Left hindlimb (tissue), 1 donor: ENCODE data around the gene HAPLN3.

Experiments
- DNase-seq: peaks from one replicate; pipeline ENCODE4 v3.0.0-alpha.2; 2018

The HAPLN3 gene

DNA sequence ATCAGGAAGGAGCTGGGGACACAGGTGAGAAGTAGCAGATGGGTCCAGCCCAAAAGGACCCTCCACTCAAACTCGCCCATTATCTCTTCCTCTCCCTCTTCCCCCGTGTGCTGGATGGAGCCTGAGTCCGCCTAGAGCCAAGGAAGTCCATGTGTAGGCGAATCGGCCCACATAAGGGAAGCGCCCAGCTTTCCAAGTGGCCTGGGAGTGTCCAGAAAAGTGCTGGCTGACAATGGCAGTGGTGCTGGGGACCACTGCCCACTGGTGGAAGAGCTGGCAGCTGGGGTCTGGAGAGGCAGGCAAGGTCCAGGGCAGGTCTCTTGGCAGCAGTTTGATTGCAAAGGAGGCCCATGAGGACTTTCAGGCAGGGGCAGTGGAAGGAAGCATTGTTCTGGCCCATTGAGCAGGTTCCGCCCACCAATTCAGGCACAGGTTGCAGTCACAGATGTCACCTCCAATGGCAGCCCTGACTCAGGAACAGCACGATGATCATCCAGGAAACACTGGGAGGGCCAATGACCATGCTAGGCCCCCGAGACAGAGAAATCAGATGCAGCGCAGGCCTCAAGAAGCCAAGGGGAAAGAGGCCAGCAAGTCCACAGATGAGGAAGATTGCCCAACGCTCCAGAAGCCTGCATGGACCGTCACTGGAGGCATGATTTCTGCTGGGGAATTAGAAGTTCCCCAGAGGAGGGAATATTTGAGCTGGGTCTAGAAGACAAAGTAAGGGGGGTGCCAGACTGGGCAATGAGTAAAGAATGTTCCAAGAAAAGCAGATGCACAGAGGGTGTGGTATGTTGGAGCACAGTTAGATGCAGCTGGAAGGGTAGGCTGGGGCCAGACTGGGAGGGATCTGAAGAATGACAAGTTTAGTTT lies 14.8 kb upstream of the HAPLN3 start:
- DNase-seq, result no peak

- DNase-seq, result no peak
Measured at GRCh38 chr15:88908697-88909621, 13.6 kb upstream of the HAPLN3 start.

DNA sequence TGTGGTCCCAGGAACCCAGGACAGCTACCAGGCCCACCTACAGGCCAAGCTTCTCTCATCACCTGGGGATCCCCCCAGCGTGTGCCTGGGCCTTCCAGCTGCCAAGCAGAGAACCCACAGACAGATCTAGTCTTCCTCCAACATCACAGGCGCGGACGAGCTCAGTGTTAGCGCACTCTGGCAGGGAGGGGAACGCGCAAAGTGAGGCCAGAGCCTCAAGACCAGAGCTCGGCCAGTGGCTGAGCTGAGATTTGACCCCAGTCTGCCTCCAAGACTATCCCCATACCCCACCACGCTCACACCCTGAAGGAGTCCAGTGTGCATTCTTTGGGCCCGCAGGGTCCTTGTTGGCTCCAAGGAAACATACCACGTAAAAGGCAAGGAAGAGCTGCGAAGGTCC lies 12.8 kb upstream of the HAPLN3 start:
- no peak for DNase-seq

DNA sequence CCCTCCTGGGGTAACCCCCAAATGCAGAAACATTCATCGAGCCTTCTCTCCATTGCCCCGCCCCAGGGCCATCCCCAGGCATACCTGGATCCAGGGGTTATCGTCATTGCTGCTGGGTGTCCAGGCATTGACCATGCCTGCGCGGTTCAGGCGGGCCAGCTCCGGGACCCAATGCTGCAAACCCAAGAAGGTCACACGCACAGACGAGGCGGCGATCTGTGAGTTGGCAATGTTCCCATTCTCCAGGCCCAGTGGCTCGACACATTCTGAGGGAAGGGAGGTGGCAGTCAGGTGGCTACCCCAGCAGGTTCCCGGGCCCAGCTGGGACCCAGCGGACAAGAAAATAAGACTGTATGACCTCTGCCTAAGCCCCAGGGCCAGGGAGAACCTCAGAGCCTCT lies 11.8 kb upstream of the HAPLN3 start:
- no peak for DNase-seq

DNA sequence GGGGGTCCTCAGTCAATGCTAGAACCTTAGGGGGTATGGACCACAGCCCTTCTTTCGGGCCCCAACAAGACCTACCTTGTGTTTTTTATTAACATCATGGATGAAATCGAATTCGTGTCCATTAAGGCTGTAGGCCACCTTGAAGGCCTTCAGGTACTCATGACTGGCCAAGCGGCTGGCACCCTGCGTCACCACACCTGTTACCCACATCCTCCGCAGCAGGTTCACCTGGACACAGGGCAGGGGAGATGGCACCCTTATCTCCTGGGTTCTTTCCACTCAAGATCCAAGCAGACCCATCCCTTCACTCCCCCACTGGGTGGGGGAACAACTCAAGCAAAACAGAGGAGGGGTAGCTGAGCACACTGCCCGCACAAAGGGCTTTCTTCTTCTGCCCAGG lies 11.2 kb upstream of the HAPLN3 start:
- no peak for DNase-seq

GRCh38 chr15:88906130-88906529 lies 10.8 kb upstream of the HAPLN3 start:
- DNase-seq, result no peak

DNA sequence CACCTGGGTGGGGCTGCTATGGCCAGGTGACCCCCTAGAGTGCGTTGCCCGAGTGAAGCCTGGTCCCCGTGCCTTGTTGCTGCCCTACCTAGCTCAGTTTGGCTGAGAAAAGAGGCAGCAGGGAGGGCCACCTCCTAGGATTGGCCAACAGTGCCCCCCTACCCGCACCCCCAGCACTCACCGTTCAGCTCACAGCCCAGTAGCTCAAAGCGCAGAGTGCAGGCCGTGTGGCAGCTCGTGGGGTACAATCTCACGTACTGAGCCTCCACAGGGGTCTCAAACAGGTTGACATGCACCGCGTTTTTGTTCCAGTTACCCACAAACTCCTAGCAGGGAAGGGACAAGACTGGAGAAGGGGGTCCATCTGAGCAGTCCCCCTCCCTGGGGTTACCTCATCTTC lies 10.2 kb upstream of the HAPLN3 start:
- no peak for DNase-seq

GRCh38 chr15:88904624-88905327 lies 9.4 kb upstream of the HAPLN3 start:
- DNase-seq, result peak; percentile 77

GRCh38 chr15:88904257-88904623 lies 8.9 kb upstream of the HAPLN3 start:
- DNase-seq, result no peak

- DNase-seq, result no peak
Measured at GRCh38 chr15:88902846-88903245, 7.5 kb upstream of the HAPLN3 start.

DNA sequence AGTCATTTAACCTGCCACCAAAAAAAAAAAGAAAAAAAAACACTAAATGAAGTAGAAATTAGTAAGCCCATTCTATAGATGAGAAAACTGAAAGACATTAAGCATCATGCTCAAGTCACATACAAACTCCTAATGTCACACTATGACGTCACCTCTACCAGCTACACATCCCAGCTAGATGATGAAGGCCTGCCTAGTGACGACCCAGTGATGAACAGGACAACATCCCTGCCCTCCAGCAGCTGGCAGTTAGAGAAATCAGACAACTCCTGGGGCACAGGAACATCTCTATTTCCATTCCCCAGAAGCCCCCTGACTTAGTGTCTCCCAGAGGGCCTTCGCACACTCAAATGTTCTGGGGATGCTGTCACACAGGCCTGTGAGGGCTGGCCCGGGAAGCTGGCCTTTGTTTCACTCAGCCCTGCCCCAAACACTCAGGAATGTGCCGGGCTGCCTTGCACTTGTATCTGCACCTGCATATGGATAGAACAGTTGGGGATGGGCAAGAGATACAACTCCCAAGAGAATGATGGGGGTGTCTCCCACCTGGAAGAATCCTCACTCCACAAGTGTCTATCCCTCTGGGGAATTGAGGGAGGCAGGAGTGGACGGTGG lies 7.0 kb upstream of the HAPLN3 start:
- DNase-seq, result no peak

DNA sequence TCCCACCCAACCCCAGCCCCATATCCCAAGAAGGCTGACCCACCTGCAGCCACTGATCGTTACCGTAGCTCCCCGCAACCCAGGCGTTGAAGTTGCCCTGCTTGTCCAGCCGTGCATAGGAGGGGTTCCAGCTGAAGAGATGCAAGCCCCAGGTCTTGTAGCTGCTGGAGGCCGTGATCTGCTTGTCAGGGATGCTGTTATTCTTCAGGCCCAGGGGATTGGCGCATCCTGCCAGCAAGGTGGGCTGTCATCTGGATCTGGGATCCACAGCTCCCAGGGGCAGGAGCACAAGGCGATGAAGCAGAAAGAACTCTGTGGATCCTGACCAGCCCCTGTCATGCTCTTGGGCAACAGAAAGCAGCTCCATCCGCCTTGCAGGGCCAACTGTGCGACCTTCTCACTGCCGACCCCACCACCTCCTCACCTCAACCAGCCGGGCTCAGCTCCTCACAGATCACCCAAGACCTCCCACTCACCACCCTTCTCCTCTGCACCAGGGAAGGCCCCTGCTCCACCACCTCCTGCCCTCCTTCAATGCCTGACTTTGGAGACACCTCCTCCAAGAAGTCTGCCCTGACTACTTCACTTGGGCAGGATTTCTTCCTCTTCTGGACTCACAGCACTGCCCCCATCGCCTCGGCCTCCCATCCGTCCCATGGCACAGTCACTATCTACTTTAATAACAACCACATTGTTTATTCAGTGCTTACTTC lies 6.3 kb upstream of the HAPLN3 start:
- DNase-seq, result no peak

DNA sequence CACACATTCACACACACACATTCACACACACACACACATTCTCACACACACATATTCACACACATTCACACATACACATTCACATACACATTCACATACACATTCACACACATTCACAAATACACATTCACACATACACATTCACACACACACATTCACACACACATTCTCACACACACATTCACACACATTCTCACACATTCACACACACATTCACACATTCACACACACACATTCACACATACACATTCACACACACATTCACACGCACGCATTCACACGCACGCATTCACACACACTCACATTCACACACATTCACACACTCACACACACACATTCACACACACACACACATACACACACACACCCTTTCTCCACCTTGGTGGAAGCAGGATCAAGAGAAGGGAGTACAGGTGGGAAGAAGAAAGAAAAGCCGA lies 5.7 kb upstream of the HAPLN3 start:
- DNase-seq, result no peak

DNA sequence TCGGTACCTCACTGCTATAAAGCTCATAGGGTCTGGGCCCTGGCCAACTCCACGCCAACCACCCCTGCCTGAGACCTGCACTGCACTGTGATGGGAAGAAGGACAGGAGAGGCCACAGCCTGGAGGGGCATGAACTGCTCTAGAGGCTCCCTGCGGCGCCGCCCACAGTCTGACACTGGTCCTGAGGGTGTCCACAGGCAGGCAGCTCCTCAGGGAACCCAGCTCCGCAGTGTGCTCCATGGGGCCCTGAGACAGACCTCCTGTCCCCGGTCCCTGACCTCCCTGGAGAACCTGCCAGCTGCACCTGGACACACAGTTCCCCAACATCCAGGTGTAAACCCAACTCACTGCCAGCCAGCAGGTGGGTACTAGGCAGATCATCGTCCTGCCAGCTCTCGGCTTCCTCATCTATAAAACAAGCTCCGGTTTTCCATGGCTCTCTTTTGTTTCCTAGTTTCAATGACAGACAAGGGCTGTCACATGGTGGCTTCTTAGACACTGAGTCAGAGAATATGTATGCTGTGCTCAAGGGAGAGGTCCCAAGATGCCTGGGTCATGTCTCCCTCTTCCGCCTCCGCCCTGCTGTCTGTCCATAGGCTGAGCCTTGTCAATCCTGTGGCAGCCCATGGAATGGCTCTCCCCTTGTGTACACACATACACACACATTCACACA lies 5.1 kb upstream of the HAPLN3 start:
- DNase-seq, result no peak

DNA sequence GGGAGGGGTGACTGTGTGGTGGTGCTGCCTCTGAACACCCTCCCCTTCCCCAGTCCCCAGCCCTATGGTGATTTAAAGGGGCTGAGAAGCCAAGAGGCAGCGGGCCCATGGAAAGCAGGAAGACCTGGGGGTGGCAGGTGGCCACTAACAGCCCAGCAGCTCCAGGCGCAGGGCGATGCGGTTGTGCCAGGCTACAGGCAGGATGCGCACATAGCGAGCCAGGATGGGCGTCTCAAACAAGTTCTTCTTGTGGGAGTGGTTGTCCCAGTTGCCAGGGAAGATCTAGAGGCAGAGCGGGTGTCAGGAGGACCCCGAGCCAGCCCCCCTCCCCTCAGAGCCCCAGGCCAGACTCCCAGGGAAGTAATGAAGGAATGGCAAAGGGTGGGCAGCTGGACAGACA lies 3.9 kb upstream of the HAPLN3 start:
- no peak for DNase-seq

DNA sequence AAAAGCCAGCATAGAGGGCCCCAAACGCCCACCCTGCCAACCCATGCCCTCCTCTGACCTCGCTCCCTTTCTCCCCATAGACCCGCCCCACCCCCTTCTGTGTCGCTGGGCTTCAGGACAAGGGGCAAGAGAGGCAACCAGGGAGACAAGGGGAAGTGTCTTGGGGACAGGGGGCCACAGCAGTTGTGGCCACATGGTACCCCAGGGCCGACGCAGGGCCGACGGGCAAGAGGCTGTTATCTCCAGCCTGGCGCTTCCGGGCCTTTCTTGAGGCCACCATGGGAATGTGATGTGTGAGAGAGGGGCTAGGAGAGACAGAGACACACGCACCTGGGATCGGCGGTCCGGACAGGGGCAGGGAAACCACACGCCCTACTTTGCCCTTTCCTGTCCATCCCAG lies 3.4 kb upstream of the HAPLN3 start:
- no peak for DNase-seq

DNA sequence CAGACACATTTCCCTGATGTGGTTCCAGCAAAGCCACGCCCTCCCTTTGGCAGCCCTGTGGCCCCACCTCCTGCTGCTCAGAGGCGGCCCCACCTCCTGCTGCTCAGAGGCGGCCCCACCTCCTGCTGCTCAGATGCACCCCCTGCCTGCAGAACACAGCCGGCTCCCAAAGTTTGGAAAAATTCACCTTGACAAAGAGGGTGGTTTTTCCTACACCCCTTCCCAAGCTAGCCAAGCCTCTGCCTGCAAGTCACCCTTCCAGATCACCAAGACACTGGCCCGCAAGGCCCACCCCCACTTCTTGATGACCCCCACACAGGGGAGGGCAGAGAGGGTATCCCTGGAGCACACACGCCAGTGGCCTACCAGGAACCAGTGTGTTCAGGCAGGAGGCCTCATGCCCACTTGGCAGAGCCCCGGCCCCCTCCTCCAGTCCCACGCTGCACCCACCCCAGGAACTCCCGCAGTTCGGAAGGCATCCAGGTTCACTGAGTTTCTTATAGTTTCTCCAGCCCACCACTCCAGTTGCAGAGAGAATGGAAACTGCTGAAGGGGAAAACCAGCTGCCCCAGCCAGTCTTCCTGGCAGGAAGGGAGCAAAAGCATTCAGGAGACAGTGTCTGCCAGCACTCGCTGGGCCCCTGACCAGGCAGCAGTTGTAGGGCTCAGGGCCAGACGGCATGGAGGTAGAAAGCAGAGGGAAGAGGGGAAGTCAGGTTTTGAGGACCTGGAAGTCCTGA lies 2.3 kb upstream of the HAPLN3 start:
- DNase-seq, result peak; percentile 92

- no peak for DNase-seq
Measured at GRCh38 chr15:88897142-88897455, 1.8 kb upstream of the HAPLN3 start.

GRCh38 chr15:88896333-88897033 lies 1.1 kb upstream of the HAPLN3 start:
- peak; percentile 44 for DNase-seq

GRCh38 chr15:88894348-88894818 lies 961 bp downstream of the HAPLN3 start:
- DNase-seq, result peak; percentile 65
